Fibroblast of lung (primary cell): ENCODE results near the gene C1S. TPM values are rescaled to one million over a fixed set of nuclear protein-coding genes. Genes with fewer than 3 reads are reported as not detected.

ENCODE experiments used
- DNase-seq, 2 donors: peaks; one replicate each; pipeline versions ENCODE4 v3.0.0 to v3.0.0-alpha.2; 2010; ENCODE audit warnings: low read depth in 2 of 2
- H2AFZ ChIP-seq: 2 replicates; pipeline ENCODE4 v1.5.1; 2012; ENCODE audit warnings: low read length, control low read depth, inconsistent platforms
- H3K27ac ChIP-seq: 2 replicates; pipeline ENCODE4 v1.5.1; 2011; ENCODE audit warnings: low read length, control low read depth; ENCODE audit not compliant: insufficient read depth
- H3K27me3 ChIP-seq: 2 replicates; pipeline ENCODE4 v1.5.1; 2011; ENCODE audit warnings: mild to moderate bottlenecking, low read length; ENCODE audit not compliant: control insufficient read depth, insufficient read depth
- H3K36me3 ChIP-seq: 2 replicates; pipeline ENCODE4 v1.5.1; 2011; ENCODE audit warnings: low read length; ENCODE audit not compliant: control insufficient read depth, insufficient read depth
- H3K4me1 ChIP-seq: 2 replicates; pipeline ENCODE4 v1.5.1; 2011; ENCODE audit warnings: low read length; ENCODE audit not compliant: control insufficient read depth, insufficient read depth; ENCODE audit errors: extremely low read depth
- H3K4me2 ChIP-seq: 2 replicates; pipeline ENCODE4 v1.5.1; 2011; ENCODE audit warnings: low read length, control low read depth; ENCODE audit not compliant: insufficient read depth; ENCODE audit errors: extremely low read depth
- H3K4me3 ChIP-seq, 4 experiments: fragments of 200-600 bp in 1 of 4; sonication (generic) in 1 of 4; replicated peaks in 1 of 4; 2 replicates each; pipeline ENCODE4 v1.5.1; 2011 to 2016; ENCODE audit warnings: low read length in 4 of 4, low read depth in 3 of 4, mild to moderate bottlenecking in 3 of 4, control low read depth in 2 of 4, inconsistent platforms in 1 of 4, mixed read lengths in 1 of 4; ENCODE audit not compliant: insufficient read depth in 1 of 4; ENCODE audit errors: control extremely low read depth in 1 of 4
- H3K79me2 ChIP-seq: 2 replicates; pipeline ENCODE4 v1.5.1; 2012; ENCODE audit warnings: mild to moderate bottlenecking, low read length, inconsistent platforms; ENCODE audit not compliant: control insufficient read depth, insufficient read depth
- H3K9ac ChIP-seq: 2 replicates; pipeline ENCODE4 v1.5.1; 2011; ENCODE audit warnings: mild to moderate bottlenecking, low read length, control low read depth; ENCODE audit not compliant: insufficient read depth
- H3K9me3 ChIP-seq: 2 replicates; pipeline ENCODE4 v1.5.1; 2012; ENCODE audit warnings: low read depth, low read length; ENCODE audit not compliant: control insufficient read depth, insufficient read depth
- H4K20me1 ChIP-seq: 2 replicates; pipeline ENCODE4 v1.5.1; 2011; ENCODE audit warnings: low read length; ENCODE audit not compliant: control insufficient read depth, insufficient read depth; ENCODE audit errors: extremely low read depth
- EZH2 ChIP-seq: IDR thresholded peaks from 2 replicates; pipeline ENCODE4 v1.5.1; 2012; ENCODE audit warnings: low read length, control low read depth, mild to moderate bottlenecking; ENCODE audit errors: missing control alignments
- polyA plus RNA-seq, 2 donors: library from polyadenylated mRNA; depleted of rRNA in 1 of 2; stranded (reverse) in 1 of 2; unstranded in 1 of 2; fragments of >200 nt; gene quantifications; 2 replicates each; pipeline ENCODE4 v1.2.1, GENCODE V29; 2011 to 2012; ENCODE audit warnings: missing spikeins in 1 of 2
- total RNA-seq: library from RNA; depleted of rRNA; stranded (reverse); fragments of >200 nt; gene quantifications from 2 replicates; pipeline ENCODE4 v1.2.1, GENCODE V29; 2014
- TF ChIP-seq, protein P1 (sequence below), 2 donors: IDR thresholded peaks in 1 of 2; conservative IDR thresholded peaks in 1 of 2; 1 replicate in 1 of 2; 2 replicates in 1 of 2; pipeline ENCODE4 v1.5.1; 2011 to 2012; ENCODE audit warnings: low read length in 2 of 2, control low read depth in 1 of 2, inconsistent platforms in 1 of 2, low read depth in 1 of 2, mild to moderate bottlenecking in 1 of 2

The C1S gene
- total and polyA plus RNA-seq, 2 donors (not counting 1 experiment from before 2014, with no cell fraction given), result 507 to 997 TPM

DNA sequence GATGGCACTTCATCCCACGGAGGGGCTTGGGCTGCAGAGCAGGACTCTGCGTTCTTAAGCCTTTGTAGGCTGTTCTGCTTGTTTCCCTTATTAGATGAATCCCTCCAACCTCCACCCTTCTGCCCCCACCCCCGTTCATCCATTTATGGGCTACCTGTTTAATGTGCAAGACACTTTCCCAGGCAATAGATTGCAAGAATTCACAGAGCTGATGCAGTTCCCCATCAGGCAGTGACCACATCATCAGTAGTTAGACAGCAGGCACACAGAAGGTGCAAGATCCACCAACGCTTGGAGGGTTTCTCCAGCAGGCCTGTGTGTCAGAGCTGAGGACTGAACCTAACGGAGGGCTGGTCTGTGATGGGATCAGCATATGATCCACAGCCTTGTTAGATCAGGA lies 33.0 kb downstream of the C1S start:
- Histone ChIP-seq H3K27me3 (no peaks in the 10 kb centered on the region), H3K27ac (no peak overlapping the region), H3K9me3 (no peaks in the 10 kb centered on the region), H3K79me2 (peaks cover 3% of the 10 kb centered on the region), H3K4me1 (peaks cover 16% of the 10 kb centered on the region), H3K4me2 (no peak overlapping the region), H4K20me1 (no peaks in the 10 kb centered on the region), H3K9ac (no peak overlapping the region), H2AFZ (no peak overlapping the region), H3K4me3 (no peak overlapping the region), H3K36me3 (peaks cover 12% of the 10 kb centered on the region)
- DNase-seq, result no peak
- TF ChIP-seq EZH2, result no peak
- TF ChIP-seq, protein P1, sequence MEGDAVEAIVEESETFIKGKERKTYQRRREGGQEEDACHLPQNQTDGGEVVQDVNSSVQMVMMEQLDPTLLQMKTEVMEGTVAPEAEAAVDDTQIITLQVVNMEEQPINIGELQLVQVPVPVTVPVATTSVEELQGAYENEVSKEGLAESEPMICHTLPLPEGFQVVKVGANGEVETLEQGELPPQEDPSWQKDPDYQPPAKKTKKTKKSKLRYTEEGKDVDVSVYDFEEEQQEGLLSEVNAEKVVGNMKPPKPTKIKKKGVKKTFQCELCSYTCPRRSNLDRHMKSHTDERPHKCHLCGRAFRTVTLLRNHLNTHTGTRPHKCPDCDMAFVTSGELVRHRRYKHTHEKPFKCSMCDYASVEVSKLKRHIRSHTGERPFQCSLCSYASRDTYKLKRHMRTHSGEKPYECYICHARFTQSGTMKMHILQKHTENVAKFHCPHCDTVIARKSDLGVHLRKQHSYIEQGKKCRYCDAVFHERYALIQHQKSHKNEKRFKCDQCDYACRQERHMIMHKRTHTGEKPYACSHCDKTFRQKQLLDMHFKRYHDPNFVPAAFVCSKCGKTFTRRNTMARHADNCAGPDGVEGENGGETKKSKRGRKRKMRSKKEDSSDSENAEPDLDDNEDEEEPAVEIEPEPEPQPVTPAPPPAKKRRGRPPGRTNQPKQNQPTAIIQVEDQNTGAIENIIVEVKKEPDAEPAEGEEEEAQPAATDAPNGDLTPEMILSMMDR (conservative IDR thresholded peaks at IDR 0.05 in 1 of 2, IDR thresholded peaks at IDR 0.05 in 1 of 2; ENCODE audit: low read depth in 1 of 2, low read length in 2 of 2), result no peak

DNA sequence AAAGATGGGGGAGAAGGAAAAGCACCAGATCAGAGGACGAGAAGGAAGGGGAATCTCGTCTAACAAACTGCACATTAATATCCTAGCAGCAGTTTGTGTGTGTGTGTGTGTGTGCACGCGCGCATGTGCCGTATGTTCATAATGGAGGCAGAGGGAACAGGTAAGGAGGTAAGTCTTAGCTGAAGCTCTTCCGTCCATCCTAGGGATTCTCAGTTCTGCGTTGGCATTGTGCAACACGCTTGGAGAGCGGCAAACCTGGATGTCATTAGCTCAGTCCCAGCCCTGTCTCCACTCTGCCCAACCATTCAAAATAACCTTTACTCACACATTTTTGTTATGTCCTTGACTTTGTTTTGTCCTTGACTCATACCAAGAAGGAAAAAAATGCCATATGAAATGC lies 33.4 kb downstream of the C1S start:
- TF ChIP-seq, protein P1 (conservative IDR thresholded peaks at IDR 0.05 in 1 of 2, IDR thresholded peaks at IDR 0.05 in 1 of 2; ENCODE audit: low read depth in 1 of 2, low read length in 2 of 2), result no peak
- TF ChIP-seq EZH2, result no peak
- peaks cover 12% of the 10 kb centered on the region for H3K36me3 ChIP-seq
- no peak overlapping the region for H3K9ac ChIP-seq
- peaks cover 3% of the 10 kb centered on the region for H3K79me2 ChIP-seq
- H2AFZ ChIP-seq, result no peak overlapping the region
- no peaks in the 10 kb centered on the region for H4K20me1 ChIP-seq
- H3K27ac ChIP-seq, result no peak overlapping the region
- DNase-seq, result no peak
- no peaks in the 10 kb centered on the region for H3K9me3 ChIP-seq
- no peak overlapping the region for H3K4me2 ChIP-seq
- no peaks in the 10 kb centered on the region for H3K27me3 ChIP-seq
- no peak overlapping the region for H3K4me3 ChIP-seq
- H3K4me1 ChIP-seq, result peaks cover 16% of the 10 kb centered on the region

DNA sequence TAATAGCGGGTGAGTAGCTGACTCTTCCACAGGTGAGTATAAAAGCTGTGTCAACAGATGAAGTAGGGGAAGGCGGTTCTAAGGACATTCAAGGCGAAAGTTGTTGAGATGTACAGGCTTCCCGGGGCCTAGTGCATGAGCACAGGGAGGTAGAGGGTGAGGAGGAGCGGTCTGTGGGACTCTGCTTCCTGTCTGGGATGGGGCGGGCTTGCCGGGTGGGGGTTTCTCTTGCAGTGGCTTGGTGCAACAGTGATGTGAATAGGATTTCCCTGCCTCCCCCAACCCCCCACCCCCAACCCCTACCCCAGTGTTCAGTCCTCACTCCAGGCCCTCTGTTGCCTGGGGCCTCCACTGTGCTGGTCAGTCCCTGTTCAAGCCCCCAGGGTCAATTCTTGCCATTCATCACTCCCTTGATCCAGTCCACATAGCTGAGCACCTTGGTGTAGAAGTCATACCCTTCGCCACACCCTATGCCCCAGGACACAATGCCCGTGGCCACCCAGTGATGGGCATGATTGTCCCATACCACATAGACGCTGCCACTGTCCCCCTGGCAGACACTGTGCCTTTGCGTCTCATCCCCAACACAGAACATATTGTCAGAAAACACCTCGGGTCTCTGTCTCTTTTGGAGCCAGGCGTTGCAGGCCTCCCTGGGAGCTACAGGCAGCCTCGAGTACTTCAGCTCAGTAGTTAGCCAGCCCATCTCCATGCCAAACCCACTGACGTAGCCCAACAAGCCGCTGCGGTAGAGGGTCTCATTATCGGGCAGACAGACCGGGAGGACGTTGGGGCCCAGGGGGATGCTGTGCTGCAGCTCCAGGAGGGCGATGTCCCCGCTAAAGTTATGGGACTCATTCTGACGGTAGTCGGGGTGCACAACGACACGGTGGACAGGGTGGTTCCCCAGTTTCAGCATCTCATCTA lies 35.8 kb downstream of the C1S start:
- Histone ChIP-seq H3K79me2 (no peaks in the 10 kb centered on the region), H3K4me1 (peaks cover 6% of the 10 kb centered on the region), H3K4me2 (no peak overlapping the region), H3K36me3 (peaks cover 9% of the 10 kb centered on the region), H3K9ac (no peak overlapping the region), H2AFZ (no peak overlapping the region), H3K9me3 (no peaks in the 10 kb centered on the region), H4K20me1 (no peaks in the 10 kb centered on the region), H3K27me3 (no peaks in the 10 kb centered on the region), H3K4me3 (no peak overlapping the region), H3K27ac (no peak overlapping the region)
- TF ChIP-seq EZH2, result no peak
- TF ChIP-seq, protein P1 (conservative IDR thresholded peaks at IDR 0.05 in 1 of 2, IDR thresholded peaks at IDR 0.05 in 1 of 2; ENCODE audit: low read depth in 1 of 2, low read length in 2 of 2), result no peak
- no peak for DNase-seq
